Neuronal stem cell (in vitro differentiated cells): Measurements from ENCODE around the gene SPPL2C.

Source experiments
- DNase-seq: peaks from one replicate; pipeline ENCODE4 v3.0.0-alpha.2; 2013; ENCODE audit warnings: low spot score
- H2AFZ ChIP-seq: one replicate; pipeline ENCODE4 v1.6.1; 2013; ENCODE audit warnings: mild to moderate bottlenecking, low read length, inconsistent platforms
- H2AK5ac ChIP-seq: 2 replicates; pipeline ENCODE4 v1.6.1; 2013; ENCODE audit warnings: low read depth, mild to moderate bottlenecking, inconsistent platforms, low read length, moderate library complexity, mixed read lengths
- H2BK120ac ChIP-seq: 2 replicates; pipeline ENCODE4 v1.6.1; 2013; ENCODE audit warnings: low read depth, mild to moderate bottlenecking, inconsistent platforms, low read length, moderate library complexity, mixed read lengths
- H2BK12ac ChIP-seq: one replicate; pipeline ENCODE4 v1.6.1; 2013; ENCODE audit warnings: low read length, inconsistent platforms
- H2BK15ac ChIP-seq: 2 replicates; pipeline ENCODE4 v1.6.1; 2013; ENCODE audit warnings: mild to moderate bottlenecking, low read length, inconsistent platforms, mixed read lengths
- H2BK5ac ChIP-seq: one replicate; pipeline ENCODE4 v1.6.1; 2013; ENCODE audit warnings: inconsistent platforms, mild to moderate bottlenecking, low read length, moderate library complexity
- H3K14ac ChIP-seq: one replicate; pipeline ENCODE4 v1.6.1; 2013; ENCODE audit warnings: low read length, inconsistent platforms
- H3K18ac ChIP-seq: 2 replicates; pipeline ENCODE4 v1.6.1; 2013; ENCODE audit warnings: low read length, inconsistent platforms
- H3K23ac ChIP-seq: 2 replicates; pipeline ENCODE4 v1.6.1; 2013; ENCODE audit warnings: low read depth, mild to moderate bottlenecking, mixed read lengths, low read length, inconsistent platforms; ENCODE audit not compliant: poor library complexity
- H3K27ac ChIP-seq: replicated peaks from 3 replicates; pipeline ENCODE4 v1.5.1; 2013; ENCODE audit warnings: low read length, inconsistent platforms
- H3K27me3 ChIP-seq, 3 experiments: 2 replicates each; pipeline ENCODE4 v1.6.1; 2013; ENCODE audit warnings: low read length in 3 of 3, mild to moderate bottlenecking in 2 of 3, inconsistent platforms in 1 of 3, low read depth in 1 of 3, mixed read lengths in 1 of 3, moderate library complexity in 1 of 3; ENCODE audit not compliant: control insufficient read depth in 3 of 3, insufficient read depth in 3 of 3
- H3K36me3 ChIP-seq, 2 donors: replicated peaks in 1 of 2; 2 replicates each; pipeline ENCODE4 v1.6.1; 2013; ENCODE audit warnings: low read length in 2 of 2; ENCODE audit not compliant: control insufficient read depth in 2 of 2, insufficient read depth in 2 of 2
- H3K4ac ChIP-seq: 2 replicates; pipeline ENCODE4 v1.6.1; 2013; ENCODE audit warnings: inconsistent platforms, mild to moderate bottlenecking, low read length, moderate library complexity
- H3K4me1 ChIP-seq, 2 donors: 1 replicate in 1 of 2; 2 replicates in 1 of 2; pipeline ENCODE4 v1.6.1; 2013; ENCODE audit warnings: low read length in 2 of 2, low read depth in 1 of 2; ENCODE audit not compliant: control insufficient read depth in 2 of 2, insufficient read depth in 1 of 2
- H3K4me2 ChIP-seq: one replicate; pipeline ENCODE4 v1.6.1; 2013; ENCODE audit warnings: mild to moderate bottlenecking, low read length, inconsistent platforms; ENCODE audit not compliant: insufficient read depth, poor library complexity, severe bottlenecking
- H3K4me3 ChIP-seq, 2 donors: 2 replicates each; pipeline ENCODE4 v1.5.1; 2013; ENCODE audit warnings: low read length in 2 of 2, mild to moderate bottlenecking in 2 of 2, inconsistent platforms in 1 of 2, moderate library complexity in 1 of 2
- H3K79me1 ChIP-seq: one replicate; pipeline ENCODE4 v1.6.1; 2013; ENCODE audit warnings: low read depth, mild to moderate bottlenecking, inconsistent platforms, low read length, moderate library complexity
- H3K9ac ChIP-seq: one replicate; pipeline ENCODE4 v1.6.1; 2013; ENCODE audit warnings: mild to moderate bottlenecking, low read depth, low read length, inconsistent platforms; ENCODE audit not compliant: poor library complexity
- H3K9me3 ChIP-seq, 2 donors: replicated peaks in 1 of 2; 2 replicates each; pipeline versions ENCODE3 to v1.6.1; 2013; ENCODE audit warnings: low read length in 2 of 2, mild to moderate bottlenecking in 2 of 2, inconsistent platforms in 1 of 2, low read depth in 1 of 2, mixed read lengths in 1 of 2, moderate library complexity in 1 of 2; ENCODE audit not compliant: control insufficient read depth in 2 of 2, insufficient read depth in 1 of 2
- H4K8ac ChIP-seq: one replicate; pipeline ENCODE4 v1.6.1; 2013; ENCODE audit warnings: low read depth, mild to moderate bottlenecking, inconsistent platforms, low read length, moderate library complexity
- H4K91ac ChIP-seq: one replicate; pipeline ENCODE4 v1.6.1; 2013; ENCODE audit warnings: low read length, low read depth, mild to moderate bottlenecking, inconsistent platforms; ENCODE audit not compliant: poor library complexity
- WGBS, 2 donors: extraction: QIAGEN DNeasy Blood & Tissue Kit; methylation state at CpG; one replicate each; pipeline ENCODE4 v1.1.7; 2013; ENCODE audit warnings: missing lambda C conversion rate in 2 of 2, mixed read lengths in 1 of 2; ENCODE audit not compliant: insufficient read length in 2 of 2, insufficient replicate concordance in 1 of 2; ENCODE audit errors: extremely low coverage in 2 of 2; 5-methylcytosine and 5-hydroxymethylcytosine counted together

SPPL2C gene

GRCh38 chr17:45874151-45874550 lies 29.5 kb downstream of the SPPL2C start:
- Histone ChIP-seq H2BK15ac (no peak overlapping the region), H4K8ac (no peak overlapping the region), H3K36me3 (no peaks in the 10 kb centered on the region), H3K4me2 (no peak overlapping the region), H3K9me3 (no peaks in the 10 kb centered on the region), H4K91ac (no peak overlapping the region), H2BK12ac (no peak overlapping the region), H3K4me3 (no peak overlapping the region), H2AK5ac (no peak overlapping the region), H3K27ac (no peak overlapping the region), H2AFZ (no peak overlapping the region), H3K18ac (no peak overlapping the region), H3K79me1 (no peaks in the 10 kb centered on the region), H3K9ac (no peak overlapping the region), H3K14ac (no peak overlapping the region), H3K27me3 (peaks cover 0 to 6% (median 0%) of the 10 kb centered on the region in 3 experiments), H2BK120ac (no peak overlapping the region), H3K23ac (no peak overlapping the region), H2BK5ac (no peak overlapping the region), H3K4ac (no peak overlapping the region), H3K4me1 (peaks cover 3 to 7% of the 10 kb centered on the region in 2 donors)
- no CpG with 5 or more reads among the region's 3 CpGs for WGBS, 2 donors
- no peak for DNase-seq

GRCh38 chr17:45876539-45876938 lies 31.9 kb downstream of the SPPL2C start:
- WGBS, 2 donors: no CpG with 5 or more reads among the region's 3 CpGs
- Histone ChIP-seq H3K27me3 (no peaks in the 10 kb centered on the region), H2BK120ac (no peak overlapping the region), H2AFZ (no peak overlapping the region), H3K23ac (no peak overlapping the region), H4K8ac (no peak overlapping the region), H3K36me3 (no peaks in the 10 kb centered on the region), H3K27ac (no peak overlapping the region), H3K4me2 (no peak overlapping the region), H3K4ac (no peak overlapping the region), H2BK15ac (no peak overlapping the region), H4K91ac (no peak overlapping the region), H2AK5ac (no peak overlapping the region), H3K79me1 (no peaks in the 10 kb centered on the region), H2BK12ac (no peak overlapping the region), H3K14ac (no peak overlapping the region), H3K9me3 (no peaks in the 10 kb centered on the region), H3K9ac (no peak overlapping the region), H3K4me1 (peaks cover 0 to 3% of the 10 kb centered on the region in 2 donors), H3K18ac (no peak overlapping the region), H2BK5ac (no peak overlapping the region), H3K4me3 (no peak overlapping the region)
- DNase-seq: no peak

- no peaks in the 10 kb centered on the region for H3K9me3 ChIP-seq
- H3K4me2 ChIP-seq: no peak overlapping the region
- H3K27ac ChIP-seq: no peak overlapping the region
- no peak overlapping the region for H3K14ac ChIP-seq
- no peak overlapping the region for H2BK15ac ChIP-seq
- H4K91ac ChIP-seq: no peak overlapping the region
- H2BK5ac ChIP-seq: no peak overlapping the region
- no peak overlapping the region for H2AFZ ChIP-seq
- peaks cover 0 to 3% of the 10 kb centered on the region in 2 donors for H3K4me1 ChIP-seq
- H2BK12ac ChIP-seq: no peak overlapping the region
- no peak overlapping the region for H3K18ac ChIP-seq
- H2BK120ac ChIP-seq: no peak overlapping the region
- no peaks in the 10 kb centered on the region for H3K79me1 ChIP-seq
- H3K27me3 ChIP-seq: no peaks in the 10 kb centered on the region
- no peak overlapping the region for H3K9ac ChIP-seq
- no peak overlapping the region for H4K8ac ChIP-seq
- H3K36me3 ChIP-seq: no peaks in the 10 kb centered on the region
- no peak overlapping the region for H2AK5ac ChIP-seq
- no CpG with 5 or more reads among the region's 1 CpG for WGBS, 2 donors
- no peak overlapping the region for H3K4me3 ChIP-seq
- no peak overlapping the region for H3K4ac ChIP-seq
- DNase-seq: no peak
- no peak overlapping the region for H3K23ac ChIP-seq
Measured at GRCh38 chr17:45877467-45877866, 32.8 kb downstream of the SPPL2C start.

- Histone ChIP-seq H3K4me2 (no peak overlapping the region), H3K27me3 (no peaks in the 10 kb centered on the region), H3K4ac (no peak overlapping the region), H2BK120ac (no peak overlapping the region), H2AFZ (no peak overlapping the region), H4K8ac (no peak overlapping the region), H3K23ac (no peak overlapping the region), H2BK15ac (no peak overlapping the region), H3K18ac (no peak overlapping the region), H3K36me3 (no peaks in the 10 kb centered on the region), H3K14ac (no peak overlapping the region), H3K79me1 (no peaks in the 10 kb centered on the region), H3K27ac (no peak overlapping the region), H2AK5ac (no peak overlapping the region), H4K91ac (no peak overlapping the region), H2BK12ac (no peak overlapping the region), H3K4me3 (no peak overlapping the region), H3K4me1 (no peaks in the 10 kb centered on the region), H2BK5ac (no peak overlapping the region), H3K9me3 (no peaks in the 10 kb centered on the region), H3K9ac (no peak overlapping the region)
- WGBS, 2 donors: no CpG with 5 or more reads among the region's 2 CpGs
- DNase-seq: no peak
Measured at GRCh38 chr17:45883063-45883462, 38.4 kb downstream of the SPPL2C start.
